HepG2 (cell line): ENCODE results near the gene DAZAP1. TPM values are rescaled to one million over a fixed set of nuclear protein-coding genes. Genes with fewer than 3 reads are reported as not detected.

Experiments used
- CHD4 ChIP-seq: fragments of 200-600 bp; sonication (generic); IDR thresholded peaks from 2 replicates; pipeline ENCODE4 v1.7.0; 2017; ENCODE audit warnings: mild to moderate bottlenecking, low read length, borderline replicate concordance
- HIC2 ChIP-seq: sonication (generic); formaldehyde crosslinking; IDR thresholded peaks from 2 replicates; pipeline ENCODE4 v1.9.0; 2022; ENCODE audit warnings: low read depth, missing genetic modification reagents
- NRL ChIP-seq: sonication (generic); formaldehyde crosslinking; IDR thresholded peaks from 2 replicates; pipeline ENCODE4 v1.5.0; 2020; ENCODE audit warnings: missing genetic modification reagents, mild to moderate bottlenecking, moderate library complexity, borderline replicate concordance
- PITX1 ChIP-seq: sonication (generic); formaldehyde crosslinking; IDR thresholded peaks from 2 replicates; pipeline ENCODE4 v1.5.1; 2020; ENCODE audit warnings: mild to moderate bottlenecking, missing genetic modification reagents
- RXRA ChIP-seq: sonication (generic); formaldehyde crosslinking; IDR thresholded peaks from 2 replicates; pipeline ENCODE4 v1.5.1; 2020; ENCODE audit warnings: missing genetic modification reagents
- SP4 ChIP-seq: sonication (generic); formaldehyde crosslinking; IDR thresholded peaks from 2 replicates; pipeline ENCODE4 v1.8.1; 2023; ENCODE audit warnings: mild to moderate bottlenecking, missing genetic modification reagents
- TBL1XR1 ChIP-seq: fragments of 150-350 bp; IDR thresholded peaks from 2 replicates; pipeline ENCODE4 v1.6.1; 2014; ENCODE audit warnings: borderline replicate concordance, low read length; ENCODE audit not compliant: partially characterized antibody
- ZBTB3 ChIP-seq: sonication (generic); formaldehyde crosslinking; IDR thresholded peaks from 2 replicates; pipeline ENCODE4 v1.4.0; 2020; ENCODE audit warnings: low read depth, mild to moderate bottlenecking, moderate library complexity, missing genetic modification reagents, borderline replicate concordance
- ZBTB38 ChIP-seq: sonication (generic); formaldehyde crosslinking; IDR thresholded peaks from 2 replicates; pipeline ENCODE4 v1.5.1; 2020; ENCODE audit warnings: mild to moderate bottlenecking, missing genetic modification reagents
- ZHX1 ChIP-seq: sonication (generic); formaldehyde crosslinking; IDR thresholded peaks from 2 replicates; pipeline ENCODE4 v1.8.1; 2022; ENCODE audit warnings: low read depth, mild to moderate bottlenecking, missing genetic modification reagents
- ZMYM3 ChIP-seq: sonication (generic); formaldehyde crosslinking; IDR thresholded peaks from 2 replicates; pipeline ENCODE4 v1.5.1; 2020; ENCODE audit warnings: mild to moderate bottlenecking, missing genetic modification reagents
- ZNF264 ChIP-seq: sonication (generic); formaldehyde crosslinking; IDR thresholded peaks from 2 replicates; pipeline ENCODE4 v1.4.0; 2020; ENCODE audit warnings: missing genetic modification reagents
- ZNF572 ChIP-seq: sonication (generic); formaldehyde crosslinking; IDR thresholded peaks from 2 replicates; pipeline ENCODE4 v1.5.1; 2020; ENCODE audit warnings: mild to moderate bottlenecking, missing genetic modification reagents
- ZNF629 ChIP-seq: sonication (generic); formaldehyde crosslinking; conservative IDR thresholded peaks from 2 replicates; pipeline ENCODE4 v1.5.0; 2020; ENCODE audit warnings: missing genetic modification reagents
- ZNF776 ChIP-seq: sonication (generic); formaldehyde crosslinking; IDR thresholded peaks from 2 replicates; pipeline ENCODE4 v1.4.0; 2020; ENCODE audit warnings: mild to moderate bottlenecking, missing genetic modification reagents
- ZNF777 ChIP-seq: sonication (generic); formaldehyde crosslinking; IDR thresholded peaks from 2 replicates; pipeline ENCODE4 v1.4.0; 2020; ENCODE audit warnings: missing genetic modification reagents
- ZZZ3 ChIP-seq: sonication (generic); formaldehyde crosslinking; IDR thresholded peaks from 2 replicates; pipeline ENCODE4 v1.4.0; 2020; ENCODE audit warnings: missing genetic modification reagents, mild to moderate bottlenecking, borderline replicate concordance
- polyA plus RNA-seq, 8 experiments: library from polyadenylated mRNA; depleted of rRNA in 3 of 8; stranded (reverse) in 7 of 8; unstranded in 1 of 8; fragments of >200 nt; fragmentation: Illumina TruSeq in 4 of 8; extraction: Trizol in 4 of 8; gene quantifications; 2 replicates each; pipeline versions ENCODE4 v1.2.1 to v1.2.3, GENCODE V29; 2011 to 2016; ENCODE audit warnings: low read depth in 4 of 8, missing spikeins in 1 of 8, mixed read lengths in 1 of 8; ENCODE audit not compliant: insufficient read depth in 1 of 8
- total RNA-seq, 5 experiments: library from RNA; depleted of rRNA; stranded (reverse); fragments of >200 nt; fragmentation: Illumina TruSeq; extraction: Trizol; gene quantifications; 2 replicates each; pipeline ENCODE4 v1.2.3, GENCODE V29; 2016; ENCODE audit warnings: low read depth in 1 of 5
- TF ChIP-seq, protein P1 (sequence below): sonication (generic); formaldehyde crosslinking; IDR thresholded peaks from 2 replicates; pipeline ENCODE4 v1.4.0; 2020; ENCODE audit warnings: missing genetic modification reagents
- TF ChIP-seq, protein P2 (sequence below): sonication (generic); formaldehyde crosslinking; IDR thresholded peaks from 2 replicates; pipeline ENCODE4 v1.4.0; 2020; ENCODE audit warnings: missing genetic modification reagents

The DAZAP1 gene
- total and polyA plus RNA-seq, 2 of the 13 experiments (the other 11 are each of a cell fraction or from before 2014, with no cell fraction given), result 63.3 to 79.2 TPM

GRCh38 chr19:1482361-1483130 is 75.2 kb downstream of the DAZAP1 start (continued):
- TF ChIP-seq, protein P1, sequence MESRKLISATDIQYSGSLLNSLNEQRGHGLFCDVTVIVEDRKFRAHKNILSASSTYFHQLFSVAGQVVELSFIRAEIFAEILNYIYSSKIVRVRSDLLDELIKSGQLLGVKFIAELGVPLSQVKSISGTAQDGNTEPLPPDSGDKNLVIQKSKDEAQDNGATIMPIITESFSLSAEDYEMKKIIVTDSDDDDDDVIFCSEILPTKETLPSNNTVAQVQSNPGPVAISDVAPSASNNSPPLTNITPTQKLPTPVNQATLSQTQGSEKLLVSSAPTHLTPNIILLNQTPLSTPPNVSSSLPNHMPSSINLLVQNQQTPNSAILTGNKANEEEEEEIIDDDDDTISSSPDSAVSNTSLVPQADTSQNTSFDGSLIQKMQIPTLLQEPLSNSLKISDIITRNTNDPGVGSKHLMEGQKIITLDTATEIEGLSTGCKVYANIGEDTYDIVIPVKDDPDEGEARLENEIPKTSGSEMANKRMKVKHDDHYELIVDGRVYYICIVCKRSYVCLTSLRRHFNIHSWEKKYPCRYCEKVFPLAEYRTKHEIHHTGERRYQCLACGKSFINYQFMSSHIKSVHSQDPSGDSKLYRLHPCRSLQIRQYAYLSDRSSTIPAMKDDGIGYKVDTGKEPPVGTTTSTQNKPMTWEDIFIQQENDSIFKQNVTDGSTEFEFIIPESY (CRISPR knock-in tag), result peak; percentile 98
- TF ChIP-seq ZNF776 (CRISPR knock-in tag), result no peak
- no peak for TF ChIP-seq ZBTB3 (CRISPR knock-in tag)
- TF ChIP-seq, protein P2, sequence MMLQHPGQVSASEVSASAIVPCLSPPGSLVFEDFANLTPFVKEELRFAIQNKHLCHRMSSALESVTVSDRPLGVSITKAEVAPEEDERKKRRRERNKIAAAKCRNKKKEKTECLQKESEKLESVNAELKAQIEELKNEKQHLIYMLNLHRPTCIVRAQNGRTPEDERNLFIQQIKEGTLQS (CRISPR knock-in tag), result 0 out of 2 replicates have a peak, but pooled peaks have one; percentile 8
- TF ChIP-seq ZNF777, result no peak
- TF ChIP-seq ZZZ3, result no peak
- no peak for TF ChIP-seq TBL1XR1
- peak; percentile 60; the same call in 1 of the 2 replicates for TF ChIP-seq ZMYM3
- peak; percentile 20; the same call in 1 of the 2 replicates for TF ChIP-seq RXRA
- TF ChIP-seq ZHX1 (CRISPR knock-in tag), result 0 out of 2 replicates have a peak, but pooled peaks have one; percentile 18
- 0 out of 2 replicates have a peak, but pooled peaks have one; percentile 51 for TF ChIP-seq HIC2 (CRISPR knock-in tag)
- peak; percentile 61; the same call in 1 of the 2 replicates for TF ChIP-seq ZNF629 (CRISPR knock-in tag)
- no peak for TF ChIP-seq ZNF572
- peak; percentile 88; the same call in 1 of the 2 replicates for TF ChIP-seq ZBTB38 (CRISPR knock-in tag)
- peak; percentile 52; the same call in 1 of the 2 replicates for TF ChIP-seq SP4 (CRISPR knock-in tag)
- TF ChIP-seq PITX1, result no peak
- TF ChIP-seq ZNF264 (CRISPR knock-in tag), result no peak
- TF ChIP-seq CHD4, result peak; percentile 88
- no peak for TF ChIP-seq NRL (CRISPR knock-in tag)
